RWPE1 (cell line): ENCODE data around the gene CNTNAP3B.
A peak's percentile ranks its signal among the peaks of the same experiment; 100 is the strongest.
"Not testable (repeated sequence)": the region's sequence is repeated elsewhere in the genome, so short reads cannot be mapped to it uniquely, and the experiment has no call there.

Experiments used
- CTCF ChIA-PET: fragments of 350-600 bp; sonication (Branson Sonifier 250); formaldehyde crosslinking; extraction: SDS; loops from one replicate; lab custom pipeline; 2021; lab: Yijun Ruan, JAX
- POLR2A ChIA-PET: fragments of 400-600 bp; formaldehyde crosslinking; extraction: SDS; loops from one replicate; lab custom pipeline; 2020; ENCODE audit warnings: antibody characterized with exemption; ENCODE audit not compliant: low non-redundant PET; lab: Yijun Ruan, JAX
- DNase-seq: peaks from one replicate; pipeline ENCODE4 v3.0.0; 2012; ENCODE audit warnings: low spot score
- H3K27ac ChIP-seq: fragments of 450-650 bp; 2 replicates; pipeline ENCODE4 v1.5.1; 2017
- TF ChIP-seq, protein P1 (sequence below): fragments of 450-650 bp; conservative IDR thresholded peaks from 2 replicates; pipeline ENCODE4 v1.5.1; 2017; ENCODE audit warnings: low read depth, mild to moderate bottlenecking

The CNTNAP3B gene

GRCh38 chr9:42129073-42129729 lies at the start of gene CNTNAP3B:
Gene CNTNAP3B, minus strand, starts transcription at chr9:42129426. Its CDS starts 332 bp downstream, at chr9:42129094.
- POLR2A ChIA-PET, CTCF ChIA-PET, DNase-seq: not testable (repeated sequence)
- H3K27ac ChIP-seq, result peak within 1 kb of the TSS; percentile 68

DNA sequence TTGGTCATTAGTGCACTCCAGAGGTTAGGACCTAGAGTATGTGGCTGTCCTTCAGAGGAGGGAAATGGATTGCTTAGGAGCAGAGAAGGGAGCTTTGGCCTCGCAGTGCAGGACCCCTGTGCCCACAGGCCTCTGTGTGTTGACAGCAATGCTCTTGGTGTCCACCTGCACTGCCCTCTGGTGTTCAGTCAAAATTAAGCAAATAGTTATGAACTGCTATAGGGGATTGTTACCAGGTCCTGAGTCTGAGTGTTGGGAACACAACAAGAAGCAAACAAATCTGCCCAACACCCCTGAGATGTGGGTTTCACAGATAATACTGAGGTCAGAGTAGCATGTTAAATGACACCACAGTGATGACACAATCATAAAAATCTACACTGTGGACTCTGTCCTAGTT lies 31.1 kb upstream of the CNTNAP3B start:
- CTCF ChIA-PET, DNase-seq, POLR2A ChIA-PET, H3K27ac ChIP-seq: not testable (repeated sequence)
- TF ChIP-seq, protein P1, sequence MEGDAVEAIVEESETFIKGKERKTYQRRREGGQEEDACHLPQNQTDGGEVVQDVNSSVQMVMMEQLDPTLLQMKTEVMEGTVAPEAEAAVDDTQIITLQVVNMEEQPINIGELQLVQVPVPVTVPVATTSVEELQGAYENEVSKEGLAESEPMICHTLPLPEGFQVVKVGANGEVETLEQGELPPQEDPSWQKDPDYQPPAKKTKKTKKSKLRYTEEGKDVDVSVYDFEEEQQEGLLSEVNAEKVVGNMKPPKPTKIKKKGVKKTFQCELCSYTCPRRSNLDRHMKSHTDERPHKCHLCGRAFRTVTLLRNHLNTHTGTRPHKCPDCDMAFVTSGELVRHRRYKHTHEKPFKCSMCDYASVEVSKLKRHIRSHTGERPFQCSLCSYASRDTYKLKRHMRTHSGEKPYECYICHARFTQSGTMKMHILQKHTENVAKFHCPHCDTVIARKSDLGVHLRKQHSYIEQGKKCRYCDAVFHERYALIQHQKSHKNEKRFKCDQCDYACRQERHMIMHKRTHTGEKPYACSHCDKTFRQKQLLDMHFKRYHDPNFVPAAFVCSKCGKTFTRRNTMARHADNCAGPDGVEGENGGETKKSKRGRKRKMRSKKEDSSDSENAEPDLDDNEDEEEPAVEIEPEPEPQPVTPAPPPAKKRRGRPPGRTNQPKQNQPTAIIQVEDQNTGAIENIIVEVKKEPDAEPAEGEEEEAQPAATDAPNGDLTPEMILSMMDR, result peak; percentile 33; the same call in 1 of the 2 replicates

DNA sequence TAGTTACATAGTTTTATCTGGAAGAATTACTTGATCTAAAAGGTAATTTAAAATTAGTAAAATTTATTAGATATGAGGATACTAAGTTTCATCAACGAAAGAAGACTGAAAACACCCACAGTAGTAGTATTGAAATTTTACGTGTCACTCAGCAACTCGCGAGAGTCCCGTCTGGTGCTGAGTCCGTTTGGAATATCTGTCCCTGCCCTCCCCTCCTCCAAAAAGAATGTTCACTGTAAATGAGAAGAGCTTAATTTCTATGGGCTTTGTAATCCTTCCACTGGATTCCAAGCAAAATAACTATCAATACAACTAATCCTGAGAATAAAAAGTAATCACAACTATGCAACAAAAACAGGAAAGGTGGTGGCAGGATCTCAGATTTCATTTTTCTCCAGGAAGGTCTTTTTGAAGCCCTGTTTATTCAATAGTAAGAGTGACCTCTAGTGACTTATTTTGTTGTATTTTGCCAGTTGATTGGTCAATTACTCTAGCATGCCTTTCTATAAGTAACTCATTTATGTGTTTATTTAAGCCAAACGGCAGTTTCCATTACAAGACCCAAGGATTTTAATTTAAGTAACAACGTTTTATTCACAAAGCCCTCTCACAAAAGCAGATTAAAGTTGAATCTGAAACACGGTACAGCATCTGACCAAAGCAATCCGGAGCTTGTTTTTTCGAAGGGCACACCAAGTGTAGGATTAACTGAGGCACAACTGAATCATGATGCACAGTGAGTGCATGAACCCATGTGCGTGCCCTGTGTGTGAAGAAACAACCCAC lies 2.0 kb downstream of the CNTNAP3B start:
- H3K27ac ChIP-seq, CTCF ChIA-PET, POLR2A ChIA-PET: not testable (repeated sequence)
- TF ChIP-seq, protein P1, result peak; percentile 27; the same call in 1 of the 2 replicates
- peak; percentile 4 for DNase-seq

- CTCF ChIA-PET, DNase-seq, POLR2A ChIA-PET, H3K27ac ChIP-seq: not testable (repeated sequence)
These were observed 8.2 kb downstream of the CNTNAP3B start for GRCh38 chr9:42121007-42121406.

GRCh38 chr9:42095929-42096328 lies 33.3 kb downstream of the CNTNAP3B start:
- DNase-seq, POLR2A ChIA-PET, CTCF ChIA-PET, H3K27ac ChIP-seq: not testable (repeated sequence)

DNA sequence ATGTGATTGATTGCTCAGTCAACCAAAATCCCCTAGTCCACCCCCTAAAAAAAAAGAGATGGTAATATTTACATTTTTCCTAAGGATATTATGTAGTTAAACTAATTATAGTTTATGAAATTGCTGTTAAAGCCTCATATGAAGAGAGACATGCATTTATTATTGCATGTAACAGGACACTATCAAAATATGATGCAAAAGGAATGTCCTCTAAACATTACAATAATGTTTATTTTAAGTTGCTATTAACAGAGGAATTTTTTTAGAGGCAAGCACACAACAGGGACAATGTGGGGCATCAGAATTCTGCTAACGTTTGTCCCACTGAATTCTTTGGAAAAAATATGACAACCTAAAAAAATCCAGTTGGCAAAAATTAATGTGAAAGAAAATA lies 44.7 kb downstream of the CNTNAP3B start:
- DNase-seq, H3K27ac ChIP-seq, CTCF ChIA-PET, POLR2A ChIA-PET: not testable (repeated sequence)

- DNase-seq, H3K27ac ChIP-seq, POLR2A ChIA-PET, CTCF ChIA-PET: not testable (repeated sequence)
These were observed 45.2 kb downstream of the CNTNAP3B start for GRCh38 chr9:42083877-42084558.

DNA sequence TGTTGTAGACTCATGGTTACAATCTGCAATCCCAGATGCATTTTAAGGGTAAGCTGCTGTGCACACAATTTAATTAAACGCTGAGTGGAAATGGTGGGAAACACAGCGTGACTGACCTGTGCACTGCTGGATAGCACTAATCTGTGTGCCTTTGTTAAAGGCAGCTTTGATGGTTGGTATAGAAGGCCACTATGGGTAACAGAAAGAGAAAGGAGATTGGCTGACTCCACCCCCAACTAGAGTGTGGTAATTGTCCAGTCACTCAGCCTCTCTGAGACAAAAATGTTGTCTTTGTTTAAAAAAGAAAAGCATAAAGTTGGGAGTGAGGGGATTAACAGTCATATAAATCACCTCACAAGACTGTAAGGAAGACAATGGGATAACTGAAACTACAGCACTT lies 48.9 kb downstream of the CNTNAP3B start:
- POLR2A ChIA-PET, CTCF ChIA-PET: not testable (repeated sequence)

DNA sequence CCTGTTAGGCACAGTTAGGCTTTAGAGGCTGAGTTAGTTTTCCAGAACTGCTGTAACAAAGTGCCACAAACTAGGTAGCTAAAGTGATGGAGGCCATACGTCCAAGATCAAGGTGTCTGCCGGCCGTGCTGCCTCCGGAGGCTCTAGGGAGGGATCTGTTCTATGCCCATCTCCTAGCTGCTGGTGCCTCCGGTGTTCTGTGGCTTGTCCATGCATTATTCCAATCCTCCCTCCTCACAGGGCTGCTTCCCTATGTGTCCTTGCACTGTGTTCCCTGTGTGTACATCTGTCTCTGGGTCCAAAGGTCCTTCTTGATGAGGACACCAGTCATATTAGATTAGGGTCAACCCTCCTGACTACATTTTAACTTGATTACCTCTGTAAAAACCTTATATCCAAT lies 54.4 kb downstream of the CNTNAP3B start:
- DNase-seq, H3K27ac ChIP-seq, POLR2A ChIA-PET, CTCF ChIA-PET: not testable (repeated sequence)

More for the DNA sequence above, 48.9 kb downstream of the CNTNAP3B start:
- H3K27ac ChIP-seq, DNase-seq: not testable (repeated sequence)

DNA sequence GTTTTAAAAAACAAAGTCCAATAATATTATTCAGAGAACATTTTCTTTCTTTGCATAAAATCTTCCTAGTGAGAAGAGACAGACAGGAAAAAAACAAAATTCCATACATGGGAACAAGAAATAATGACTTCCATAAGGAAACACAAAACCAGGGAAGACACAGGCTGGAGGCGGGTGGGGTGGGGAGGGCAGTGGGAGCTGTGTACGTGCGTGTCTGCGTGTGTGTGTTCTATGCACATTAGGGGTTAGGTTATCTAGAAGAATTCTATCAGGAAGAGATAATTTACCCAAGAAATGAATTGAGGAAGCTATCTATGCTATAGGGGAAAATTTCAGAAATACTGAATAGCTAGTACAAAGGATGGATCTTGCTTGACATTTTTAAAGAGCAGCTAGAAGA lies 58.2 kb downstream of the CNTNAP3B start:
- DNase-seq, POLR2A ChIA-PET, CTCF ChIA-PET, H3K27ac ChIP-seq: not testable (repeated sequence)

DNA sequence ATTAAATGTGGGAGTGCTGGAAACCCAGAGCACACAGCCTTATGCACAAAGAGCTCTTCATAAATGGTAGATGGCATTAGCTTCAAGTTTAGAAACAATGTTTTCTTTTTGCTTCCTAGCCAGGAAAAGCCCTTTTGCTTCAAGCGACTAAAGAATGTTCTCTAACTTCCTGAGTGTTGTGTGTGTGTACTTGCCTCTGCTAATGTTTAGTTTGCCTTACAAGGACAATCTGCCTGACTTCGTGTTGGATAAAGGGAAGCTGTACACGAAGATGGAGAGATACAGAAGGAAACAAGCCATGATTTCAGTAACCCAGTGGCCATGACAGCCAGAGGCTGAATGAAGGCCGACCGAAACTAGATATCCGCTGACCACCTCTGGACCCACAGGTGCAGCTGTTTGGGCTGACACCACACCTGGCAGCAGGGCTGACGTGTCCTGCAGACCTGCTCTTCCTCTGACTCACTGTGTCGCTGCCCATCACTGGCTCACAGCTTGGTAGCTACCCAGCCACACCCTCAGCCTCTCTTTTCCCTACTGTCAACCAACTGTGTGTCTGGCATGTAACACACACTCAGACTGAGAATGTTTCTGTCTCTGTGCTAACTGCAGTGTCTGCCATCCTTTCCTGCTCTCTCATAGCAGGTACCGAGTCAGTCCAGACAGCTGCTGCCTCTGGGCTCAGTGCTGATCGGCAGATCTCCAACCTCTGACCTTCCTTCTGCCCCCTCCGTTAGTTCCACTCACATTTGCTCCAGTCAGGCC lies 59.0 kb downstream of the CNTNAP3B start:
- H3K27ac ChIP-seq, POLR2A ChIA-PET, CTCF ChIA-PET, DNase-seq: not testable (repeated sequence)

DNA sequence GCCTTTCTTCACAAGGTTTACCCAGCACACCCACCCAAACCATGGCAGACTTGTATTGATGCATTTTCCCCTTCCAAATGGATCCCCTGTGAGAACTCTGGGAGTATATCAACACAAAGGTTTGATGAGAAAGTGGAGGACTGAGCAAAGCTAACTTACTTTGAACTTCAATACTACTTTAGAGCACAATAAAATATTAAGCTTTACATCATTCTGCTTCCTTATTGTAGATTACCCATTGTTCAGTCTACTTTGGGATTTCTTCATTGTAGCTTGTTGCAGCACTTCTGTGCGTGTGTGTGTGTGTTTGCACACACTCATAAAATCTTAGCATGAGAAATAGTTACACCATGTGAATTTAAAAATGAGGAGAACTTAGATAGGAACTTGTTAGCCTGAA lies 75.4 kb downstream of the CNTNAP3B start:
- DNase-seq, CTCF ChIA-PET, POLR2A ChIA-PET, H3K27ac ChIP-seq: not testable (repeated sequence)

DNA sequence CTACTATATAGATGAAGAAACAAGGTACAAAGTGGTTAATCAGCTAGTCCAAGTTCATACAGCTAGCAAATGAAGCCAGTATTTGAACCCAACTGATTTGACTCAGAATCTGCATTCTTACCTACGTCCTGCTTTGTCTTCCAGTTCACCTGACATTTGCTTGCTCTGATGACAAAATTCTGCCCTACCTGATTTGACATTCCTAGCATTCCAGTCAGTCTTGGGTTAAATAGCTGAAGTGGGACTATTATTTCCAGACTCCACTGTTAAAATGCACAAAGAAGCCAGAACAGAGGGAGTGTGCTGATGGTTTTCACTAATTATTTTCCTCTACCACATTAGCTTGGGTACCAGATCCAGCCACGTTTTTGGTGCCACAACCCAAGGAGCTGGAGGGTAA lies 78.5 kb downstream of the CNTNAP3B start:
- H3K27ac ChIP-seq, POLR2A ChIA-PET, DNase-seq, CTCF ChIA-PET: not testable (repeated sequence)
